Measurements from ENCODE around the gene ZPR1. TPM values are rescaled to one million over a fixed set of nuclear protein-coding genes. Genes with fewer than 3 reads are reported as not detected.

The ZPR1 gene
- total RNA-seq, 4 donors from 2014 or later: 25.4 to 48.7 (median 36.8) TPM

- Histone ChIP-seq H3K4me1 (no peaks in the 10 kb centered on the region), H3K9me3 (no peaks in the 10 kb centered on the region), H3K4me3 (no peak overlapping the region), H3K27ac (no peak overlapping the region), H3K27me3 (no peaks in the 10 kb centered on the region), H3K36me3 (no peaks in the 10 kb centered on the region)
- 95% methylated on average over 49 of the region's 51 CpGs for WGBS
- no peak for DNase-seq (ENCODE audit: low spot score in 2 of 2)
- TF ChIP-seq, protein P1, sequence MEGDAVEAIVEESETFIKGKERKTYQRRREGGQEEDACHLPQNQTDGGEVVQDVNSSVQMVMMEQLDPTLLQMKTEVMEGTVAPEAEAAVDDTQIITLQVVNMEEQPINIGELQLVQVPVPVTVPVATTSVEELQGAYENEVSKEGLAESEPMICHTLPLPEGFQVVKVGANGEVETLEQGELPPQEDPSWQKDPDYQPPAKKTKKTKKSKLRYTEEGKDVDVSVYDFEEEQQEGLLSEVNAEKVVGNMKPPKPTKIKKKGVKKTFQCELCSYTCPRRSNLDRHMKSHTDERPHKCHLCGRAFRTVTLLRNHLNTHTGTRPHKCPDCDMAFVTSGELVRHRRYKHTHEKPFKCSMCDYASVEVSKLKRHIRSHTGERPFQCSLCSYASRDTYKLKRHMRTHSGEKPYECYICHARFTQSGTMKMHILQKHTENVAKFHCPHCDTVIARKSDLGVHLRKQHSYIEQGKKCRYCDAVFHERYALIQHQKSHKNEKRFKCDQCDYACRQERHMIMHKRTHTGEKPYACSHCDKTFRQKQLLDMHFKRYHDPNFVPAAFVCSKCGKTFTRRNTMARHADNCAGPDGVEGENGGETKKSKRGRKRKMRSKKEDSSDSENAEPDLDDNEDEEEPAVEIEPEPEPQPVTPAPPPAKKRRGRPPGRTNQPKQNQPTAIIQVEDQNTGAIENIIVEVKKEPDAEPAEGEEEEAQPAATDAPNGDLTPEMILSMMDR (IDR thresholded peaks at IDR 0.05): no peak
- TF ChIP-seq EP300 (IDR thresholded peaks at IDR 0.05) (no peak), POLR2A (IDR thresholded peaks at IDR 0.05) (no peak), POLR2AphosphoS5 (IDR thresholded peaks at IDR 0.05) (no peak)
Observed at GRCh38 chr11:116821050-116821918, 33.5 kb upstream of the ZPR1 start.

- Histone ChIP-seq H3K27me3 (no peaks in the 10 kb centered on the region), H3K9me3 (no peaks in the 10 kb centered on the region), H3K36me3 (no peaks in the 10 kb centered on the region), H3K27ac (no peak overlapping the region), H3K4me1 (no peaks in the 10 kb centered on the region), H3K4me3 (no peak overlapping the region)
- WGBS: 92% methylated on average over 9 of the region's 9 CpGs
- peak in 1 of 2 donors; percentile 59 for DNase-seq (ENCODE audit: low spot score in 2 of 2)
- TF ChIP-seq EP300 (IDR thresholded peaks at IDR 0.05): no peak
- TF ChIP-seq POLR2A (IDR thresholded peaks at IDR 0.05): no peak
- TF ChIP-seq POLR2AphosphoS5 (IDR thresholded peaks at IDR 0.05): no peak
- TF ChIP-seq, protein P1 (IDR thresholded peaks at IDR 0.05): no peak
Observed at GRCh38 chr11:116819049-116819448, 31.2 kb upstream of the ZPR1 start.

DNA sequence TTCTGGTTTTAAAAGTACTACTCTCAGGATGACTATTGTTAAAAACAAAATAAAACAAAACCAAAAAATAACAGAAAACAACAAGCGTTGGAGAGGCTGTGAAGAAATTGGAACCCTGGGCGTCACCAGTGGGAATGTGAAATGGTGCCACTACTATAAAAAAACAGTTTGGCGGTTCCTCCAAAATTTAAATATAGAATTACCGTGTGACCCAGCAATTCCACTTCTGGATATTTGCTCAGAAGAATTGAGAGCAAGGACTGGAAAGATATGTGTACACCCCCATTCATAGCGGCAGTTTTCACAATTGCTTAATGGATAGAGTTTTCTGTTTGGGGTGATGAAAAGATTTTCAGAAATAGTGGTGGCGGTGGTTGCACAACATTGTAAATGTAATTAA, 26.7 kb upstream of the ZPR1 start:
- H3K4me3 ChIP-seq: no peak overlapping the region
- no peak overlapping the region for H3K27ac ChIP-seq
- H3K9me3 ChIP-seq: no peaks in the 10 kb centered on the region
- 66% methylated on average over 6 of the region's 6 CpGs for WGBS
- TF ChIP-seq, protein P1 (IDR thresholded peaks at IDR 0.05): no peak
- TF ChIP-seq EP300 (IDR thresholded peaks at IDR 0.05): no peak
- no peak for TF ChIP-seq POLR2AphosphoS5 (IDR thresholded peaks at IDR 0.05)
- no peak for TF ChIP-seq POLR2A (IDR thresholded peaks at IDR 0.05)
- no peaks in the 10 kb centered on the region for H3K36me3 ChIP-seq
- no peak for DNase-seq (ENCODE audit: low spot score in 2 of 2)
- no peaks in the 10 kb centered on the region for H3K27me3 ChIP-seq
- H3K4me1 ChIP-seq: no peaks in the 10 kb centered on the region

DNA sequence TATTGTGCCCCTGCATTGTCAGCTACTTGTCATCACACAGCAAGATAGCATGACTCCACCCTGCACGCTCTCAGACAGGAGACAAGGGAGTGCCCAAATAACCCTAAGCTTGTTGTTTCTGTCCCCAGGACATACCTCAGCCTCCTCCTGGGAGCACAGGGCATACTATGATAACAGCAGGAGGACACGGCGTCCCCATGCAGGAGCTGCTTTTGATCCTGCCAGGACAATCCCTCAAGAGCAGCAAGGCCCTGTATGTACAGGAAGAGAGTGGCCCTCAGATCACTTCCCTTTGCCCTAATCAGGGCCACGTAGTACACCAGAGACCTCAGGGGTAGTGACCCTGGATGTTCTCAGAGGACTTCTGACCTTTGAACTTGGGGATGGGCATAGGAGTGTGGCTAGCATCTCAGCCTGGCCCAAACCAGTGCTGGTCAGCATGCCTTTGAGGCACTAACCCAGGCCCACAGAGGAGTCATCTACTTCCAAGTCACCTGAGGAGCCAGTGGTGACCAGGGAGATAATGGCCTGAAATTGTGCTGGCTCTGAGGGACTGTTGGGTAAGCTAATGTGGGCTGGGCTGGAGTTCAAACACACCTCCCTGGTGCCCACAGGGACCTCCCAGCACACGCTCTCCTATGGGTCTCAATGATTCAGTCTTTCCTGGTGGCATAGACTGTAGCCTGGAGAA, 26.1 kb upstream of the ZPR1 start:
- TF ChIP-seq POLR2AphosphoS5 (IDR thresholded peaks at IDR 0.05): no peak
- TF ChIP-seq POLR2A (IDR thresholded peaks at IDR 0.05): no peak
- TF ChIP-seq EP300 (IDR thresholded peaks at IDR 0.05): no peak
- TF ChIP-seq, protein P1 (IDR thresholded peaks at IDR 0.05): no peak
- H3K4me3 ChIP-seq: no peak overlapping the region
- H3K27me3 ChIP-seq: no peaks in the 10 kb centered on the region
- H3K27ac ChIP-seq: no peak overlapping the region
- H3K36me3 ChIP-seq: no peaks in the 10 kb centered on the region
- no peaks in the 10 kb centered on the region for H3K4me1 ChIP-seq
- 94% methylated on average over 4 of the region's 5 CpGs for WGBS
- no peak for DNase-seq (ENCODE audit: low spot score in 2 of 2)
- no peaks in the 10 kb centered on the region for H3K9me3 ChIP-seq

- H3K9me3 ChIP-seq: no peaks in the 10 kb centered on the region
- TF ChIP-seq EP300 (IDR thresholded peaks at IDR 0.05) (no peak), POLR2A (IDR thresholded peaks at IDR 0.05) (no peak)
- TF ChIP-seq, protein P1 (IDR thresholded peaks at IDR 0.05): no peak
- H3K27me3 ChIP-seq: no peaks in the 10 kb centered on the region
- no peak overlapping the region for H3K4me3 ChIP-seq
- no peak for DNase-seq (ENCODE audit: low spot score in 2 of 2)
- H3K27ac ChIP-seq: no peak overlapping the region
- no peaks in the 10 kb centered on the region for H3K4me1 ChIP-seq
- WGBS: 73% methylated on average over 1 of the region's 1 CpG
- no peaks in the 10 kb centered on the region for H3K36me3 ChIP-seq
Observed at GRCh38 chr11:116813170-116813569, 25.3 kb upstream of the ZPR1 start.
